Suppressor macrophage treated with lipopolysaccharide for 4 hours (primary cell): ENCODE results near the gene TEP1.

Experiments used
- DNase-seq: peaks from one replicate; pipeline ENCODE4 v3.0.0-alpha.2; 2020

The TEP1 gene

DNA sequence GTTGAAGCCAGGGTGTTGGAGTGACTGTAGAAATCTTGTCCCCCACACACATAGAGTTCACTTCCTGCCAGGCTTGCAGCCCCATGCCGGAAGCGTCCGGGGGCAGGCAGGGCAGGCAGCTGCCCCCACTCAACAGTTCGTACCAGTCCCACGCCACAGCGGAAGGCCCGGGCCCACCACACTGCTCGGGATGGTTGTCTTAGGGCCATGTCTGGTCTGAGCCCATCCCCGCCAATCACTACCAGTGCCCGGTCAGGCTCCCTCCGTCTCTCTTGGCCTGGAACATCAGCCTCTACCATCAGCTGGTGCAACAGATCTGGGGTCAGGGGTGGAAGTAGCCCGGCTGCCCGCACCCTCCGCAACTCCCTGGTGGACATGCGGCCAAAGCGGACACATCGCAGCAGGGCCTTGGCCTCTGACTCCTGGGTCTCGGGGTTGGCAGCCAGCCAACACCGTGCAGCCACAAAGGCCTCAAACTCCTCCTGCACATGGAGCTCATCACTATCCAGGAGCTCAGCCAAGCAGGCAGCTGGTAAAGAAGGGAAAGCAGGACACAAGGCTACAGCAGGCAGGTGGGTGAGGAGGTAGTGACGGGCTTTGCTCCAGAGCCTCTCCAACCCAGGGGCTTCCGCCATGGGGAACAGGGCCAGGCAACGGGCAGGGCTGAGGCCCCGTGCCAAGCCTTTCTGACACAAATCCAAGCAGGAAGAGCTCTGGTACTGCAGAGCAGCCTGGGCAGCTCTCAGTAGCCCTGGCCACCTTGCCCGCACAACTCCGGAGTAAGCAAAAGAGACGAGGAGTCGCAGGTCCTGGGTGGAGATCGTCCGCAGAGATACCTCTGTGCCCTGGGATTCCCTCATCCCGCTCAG, 16.7 kb upstream of the TEP1 start:
- no peak for DNase-seq

DNA sequence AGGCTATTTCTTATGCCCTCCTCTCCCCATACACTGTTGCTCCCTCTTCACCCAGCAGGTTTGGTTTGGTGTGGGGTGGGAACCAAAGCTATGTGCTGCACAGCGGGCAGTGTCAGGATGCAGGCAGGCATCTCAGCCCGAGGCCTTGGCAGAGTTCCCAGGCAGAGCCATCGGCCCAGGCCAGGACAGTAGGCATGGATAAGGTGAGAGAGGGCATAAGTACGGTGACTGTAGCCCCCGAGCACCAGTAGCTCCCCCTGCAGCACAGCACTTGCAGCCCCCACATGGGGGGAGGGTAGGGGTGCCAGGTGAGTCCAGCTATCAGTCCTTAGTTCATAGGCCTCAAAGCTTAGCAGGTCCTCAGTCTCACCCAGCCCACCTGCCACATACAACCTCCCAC, 15.5 kb upstream of the TEP1 start:
- DNase-seq, result no peak

DNA sequence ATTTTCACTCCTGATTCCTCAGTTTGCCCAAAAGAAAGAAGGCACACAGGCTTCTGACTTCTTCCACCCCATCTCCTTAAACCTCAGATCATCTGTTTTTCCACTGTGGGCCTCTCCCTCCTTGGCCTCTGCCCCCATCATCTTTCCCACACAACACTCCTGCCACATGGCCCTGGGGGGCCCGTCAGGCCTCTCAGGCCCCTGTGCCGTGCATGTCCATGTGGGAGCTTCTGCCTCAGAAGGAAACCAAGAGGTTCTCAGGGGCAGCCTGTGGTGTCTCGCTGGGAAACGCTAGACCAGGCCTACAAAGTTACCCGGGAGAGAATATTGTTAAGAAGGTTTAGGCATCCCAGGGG, 14.7 kb upstream of the TEP1 start:
- no peak for DNase-seq

GRCh38 chr14:20427231-20428009, 14.1 kb upstream of the TEP1 start:
- peak; percentile 90 for DNase-seq

DNA sequence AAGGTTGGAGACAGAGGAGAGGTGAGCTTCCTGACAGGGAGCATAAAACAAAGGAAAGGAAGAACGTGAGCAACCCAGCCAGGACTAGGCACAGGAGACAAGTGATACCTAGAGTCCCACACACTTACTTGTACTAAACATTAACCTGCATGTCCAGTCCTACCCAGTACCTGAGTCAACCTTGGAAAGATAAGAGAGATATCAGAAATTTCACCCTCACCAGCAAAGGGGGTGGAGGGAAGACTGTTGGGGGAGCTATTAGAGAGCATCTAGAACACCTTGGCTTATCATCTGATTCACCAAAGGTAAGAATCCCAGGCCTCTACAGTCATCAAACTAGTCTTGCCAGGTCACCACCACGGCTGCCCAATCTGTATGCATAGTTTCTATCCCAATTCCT, 11.6 kb upstream of the TEP1 start:
- DNase-seq, result no peak

- DNase-seq, result no peak
Measured at GRCh38 chr14:20422886-20423285, 9.6 kb upstream of the TEP1 start.

DNA sequence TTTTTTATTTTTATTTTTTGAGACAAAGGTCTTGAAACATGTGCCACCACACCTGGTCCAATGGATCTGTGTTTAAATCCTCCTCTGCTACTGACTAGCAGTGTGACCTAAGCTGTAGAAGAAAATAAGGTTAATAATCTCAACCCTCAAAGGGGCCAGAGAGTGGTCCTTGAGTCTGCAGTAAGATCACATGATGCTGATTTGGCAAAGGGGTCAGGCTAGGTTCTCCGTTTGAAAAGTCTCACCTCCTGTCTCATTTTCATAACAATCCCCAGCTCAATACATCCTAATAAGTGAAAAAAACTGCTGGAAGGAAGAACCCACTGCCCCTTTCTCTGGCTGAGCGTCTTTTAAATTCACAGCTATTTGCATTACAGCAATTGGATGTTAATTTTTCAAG, 8.0 kb upstream of the TEP1 start:
- DNase-seq, result no peak

DNA sequence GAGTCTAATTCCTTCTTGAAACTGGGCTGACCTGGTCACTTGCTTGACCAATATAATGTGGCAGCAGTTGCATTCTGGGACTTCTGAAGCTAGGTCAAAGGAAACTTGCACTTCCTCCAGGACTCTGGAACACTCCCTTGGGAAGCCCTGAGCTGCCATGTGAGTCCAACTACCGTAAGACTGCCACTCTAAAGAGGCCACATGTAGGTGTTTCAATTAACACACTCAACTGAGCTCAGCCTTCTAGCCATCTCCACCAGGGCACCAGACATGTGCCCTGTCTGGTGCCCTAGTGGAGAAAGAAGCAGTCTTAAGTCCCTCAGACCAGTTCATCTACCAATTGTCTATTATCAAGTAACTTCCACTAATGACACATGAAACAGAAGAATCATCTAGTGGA, 6.1 kb upstream of the TEP1 start:
- DNase-seq, result no peak

DNA sequence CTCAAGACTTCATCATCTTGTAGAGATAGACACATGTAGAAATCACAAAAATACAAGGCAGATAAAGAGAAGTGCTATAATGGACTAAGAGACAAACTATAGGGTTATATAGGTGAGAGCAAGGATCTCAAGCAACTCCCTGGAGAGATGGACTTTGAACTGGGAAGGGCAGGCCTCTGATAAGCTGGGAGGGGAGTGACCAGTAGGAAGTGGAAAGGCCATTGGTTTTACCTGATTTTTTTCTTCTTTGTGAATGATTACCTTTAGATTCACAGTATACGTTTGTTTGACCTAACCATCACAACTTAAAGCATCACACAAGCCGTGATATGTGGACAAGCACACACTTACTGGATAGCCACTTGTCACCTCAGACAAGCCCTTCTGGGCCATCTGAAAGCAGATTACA, 5.2 kb upstream of the TEP1 start:
- DNase-seq, result no peak

GRCh38 chr14:20417250-20418186, 4.2 kb upstream of the TEP1 start:
- no peak for DNase-seq

GRCh38 chr14:20416223-20416622, 2.9 kb upstream of the TEP1 start:
- DNase-seq, result no peak

GRCh38 chr14:20415782-20416206, 2.5 kb upstream of the TEP1 start:
- DNase-seq, result peak; percentile 78

DNA sequence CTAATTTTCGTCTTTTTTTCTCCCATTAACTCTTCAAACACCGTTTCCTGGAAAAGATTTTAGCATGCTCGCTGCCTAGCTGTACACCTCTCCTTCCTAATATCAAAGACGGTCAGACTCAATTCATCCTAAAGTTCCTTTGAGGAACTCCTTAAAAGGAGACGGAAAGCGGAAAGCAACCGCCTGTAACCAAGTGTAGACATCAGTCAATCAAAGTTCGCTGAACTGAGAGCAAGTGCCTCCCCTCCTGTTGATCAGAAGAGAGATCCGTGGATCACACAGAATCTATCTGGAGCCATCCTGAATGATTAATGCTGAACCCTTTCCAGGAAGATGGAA, 412 bp upstream of the TEP1 start:
- peak; percentile 61 for DNase-seq

DNA sequence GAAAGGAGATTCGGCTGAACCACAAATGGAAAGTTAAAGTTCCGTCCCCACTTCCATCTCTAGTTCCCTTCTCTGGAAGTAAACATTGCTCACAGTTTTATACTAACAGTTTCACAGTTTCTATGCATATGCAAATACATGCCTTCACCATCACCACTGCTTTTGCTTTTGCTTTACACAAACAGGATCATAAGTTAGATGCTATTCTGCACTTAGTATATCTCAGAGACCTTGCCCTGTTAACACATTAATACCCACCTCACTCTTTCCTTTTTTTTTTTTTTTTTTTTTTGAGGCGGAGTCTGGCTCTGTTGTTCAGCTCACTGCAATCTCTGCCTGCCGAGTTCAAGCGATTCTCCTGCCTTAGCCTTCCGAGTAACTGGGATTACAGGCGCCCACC, 890 bp downstream of the TEP1 start:
- DNase-seq, result peak; percentile 85

- DNase-seq, result peak; percentile 55
Measured at GRCh38 chr14:20409226-20409625, 4.1 kb downstream of the TEP1 start.

DNA sequence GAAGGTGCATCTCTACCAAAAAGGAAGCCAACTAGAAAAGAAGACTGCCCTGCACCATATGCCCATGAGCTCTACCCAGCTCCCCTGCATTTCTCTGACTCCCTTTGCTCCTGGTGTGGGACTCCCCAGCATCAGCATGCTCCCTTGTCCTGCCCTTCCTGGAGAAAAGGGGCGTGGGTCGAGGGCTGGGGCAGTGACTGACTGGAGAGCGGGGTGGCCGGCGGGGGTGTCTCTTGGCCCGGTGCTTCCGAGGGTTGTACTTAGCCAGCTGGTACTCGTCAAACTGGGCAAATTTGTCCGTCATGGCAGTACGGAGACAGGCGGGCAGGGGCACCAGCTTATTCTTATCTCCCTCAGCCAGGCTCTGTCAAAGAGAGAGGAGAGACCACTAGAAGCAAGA, 9.8 kb downstream of the TEP1 start:
- DNase-seq, result no peak

DNA sequence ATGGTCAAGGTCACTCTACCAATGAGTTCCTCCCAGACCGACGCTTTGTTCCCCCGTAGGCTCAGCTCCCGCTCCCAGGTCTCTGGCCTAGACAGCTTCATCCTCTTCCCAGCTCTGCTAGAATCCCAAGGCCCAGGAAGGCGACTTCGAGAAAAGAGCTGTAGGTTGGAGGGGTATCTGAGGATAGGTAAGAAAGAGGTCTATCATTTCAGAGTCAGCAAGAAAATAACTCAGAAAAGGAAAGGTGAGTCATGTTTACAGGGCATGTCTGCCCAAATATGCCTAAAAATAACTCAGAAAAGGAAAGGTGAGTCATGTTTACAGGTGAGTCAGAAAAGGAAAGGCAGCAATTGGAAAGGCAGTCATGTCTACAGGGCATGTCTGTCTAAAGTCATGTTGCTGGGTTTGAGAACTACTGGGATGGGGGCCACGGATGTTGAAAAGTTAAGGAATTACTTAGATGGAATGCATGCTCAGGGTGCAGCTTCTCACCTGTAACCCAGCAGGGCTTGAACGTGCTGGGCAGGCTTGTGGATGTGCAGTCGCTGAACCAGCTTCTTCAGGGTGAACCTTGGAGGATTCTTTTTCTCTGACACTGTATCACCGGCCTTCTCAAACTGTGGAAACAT, 12.2 kb downstream of the TEP1 start:
- no peak for DNase-seq

DNA sequence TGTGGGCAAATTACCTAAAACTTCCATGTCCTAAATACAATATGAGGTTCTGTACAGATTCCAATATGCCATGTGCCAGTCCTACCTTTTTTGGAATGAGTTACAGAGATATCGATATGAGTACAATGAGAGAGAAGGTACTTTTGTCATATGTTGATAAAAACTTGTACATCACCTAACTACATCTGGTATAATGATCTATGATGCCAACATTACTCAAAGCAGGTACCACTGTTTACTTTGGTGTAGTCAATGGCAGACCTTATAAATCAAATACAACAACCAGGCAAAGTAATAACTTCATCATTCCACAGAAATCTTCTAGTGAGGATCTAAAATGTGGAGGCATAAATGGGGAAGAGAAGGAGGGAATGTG, 12.7 kb downstream of the TEP1 start:
- DNase-seq, result no peak

GRCh38 chr14:20397511-20397910, 15.8 kb downstream of the TEP1 start:
- no peak for DNase-seq

DNA sequence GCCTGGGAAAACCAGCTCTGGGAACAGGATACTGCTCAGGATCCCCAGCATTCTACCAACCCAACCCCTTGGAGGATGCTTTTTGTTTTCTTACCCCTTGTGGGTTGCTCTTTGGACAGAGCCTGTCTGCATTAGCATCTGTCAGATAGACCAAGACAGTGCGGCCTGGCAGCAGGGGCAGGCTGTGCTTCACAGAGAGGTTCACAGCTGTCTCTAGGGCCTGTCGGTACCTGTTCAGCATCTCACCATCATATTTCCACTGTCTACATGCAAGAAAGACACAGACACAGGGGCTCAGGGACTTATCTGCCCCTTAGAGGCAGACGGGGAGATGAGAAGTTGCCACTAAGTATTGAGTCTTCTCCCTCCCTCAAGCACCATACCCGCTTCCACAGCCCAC, 21.8 kb downstream of the TEP1 start:
- no peak for DNase-seq

- no peak for DNase-seq
Measured at GRCh38 chr14:20388159-20388558, 25.1 kb downstream of the TEP1 start.

DNA sequence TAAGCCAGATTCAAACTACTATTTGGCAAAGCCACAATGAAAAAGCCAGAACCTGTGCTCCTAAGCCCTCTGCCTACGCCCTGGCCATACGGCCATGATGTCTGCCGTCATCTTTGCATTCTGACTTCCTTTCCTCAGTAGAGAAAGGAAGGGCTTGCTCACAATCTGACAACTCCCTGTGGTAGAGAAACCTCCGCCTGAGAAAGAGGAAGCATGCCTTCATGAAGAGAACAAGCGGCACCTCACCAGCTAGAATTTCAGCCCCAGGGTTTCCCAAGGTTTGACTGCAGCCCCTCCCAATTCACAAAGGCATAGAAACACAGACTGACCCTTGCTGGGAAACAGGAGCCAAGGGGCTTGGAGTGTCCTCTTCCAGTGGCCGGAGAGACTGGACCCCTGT, 25.7 kb downstream of the TEP1 start:
- DNase-seq, result peak; percentile 85

DNA sequence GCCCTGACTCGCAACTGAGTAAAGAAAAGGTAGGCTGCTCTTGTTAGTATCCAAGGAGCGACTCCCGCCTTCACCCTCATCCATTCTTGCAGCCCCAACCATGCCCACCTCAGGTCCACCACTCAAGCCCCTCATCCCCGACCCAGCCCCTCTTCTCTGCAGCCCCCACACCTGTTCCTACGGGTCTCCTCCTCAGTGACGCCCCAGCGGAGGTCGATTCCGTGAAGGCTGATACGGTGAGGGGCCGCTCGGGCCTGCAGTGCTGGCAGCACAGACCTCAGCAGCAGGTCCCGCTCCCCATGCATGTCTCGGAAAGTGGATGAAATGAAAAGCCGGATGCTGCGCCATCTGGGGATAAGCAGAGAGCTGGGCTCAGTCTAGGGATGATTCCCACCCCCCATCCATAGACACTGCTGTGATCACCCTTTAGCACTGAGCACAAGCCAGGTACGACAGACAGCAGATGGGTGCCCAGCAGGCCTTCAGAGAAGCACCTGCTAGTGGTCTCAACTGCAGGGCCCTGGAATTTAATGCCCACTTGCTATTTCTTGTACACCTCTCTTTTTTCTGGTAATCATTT, 26.9 kb downstream of the TEP1 start:
- no peak for DNase-seq
